ENCODE data around the gene BARHL1.

- TF ChIP-seq FOXK1 (CRISPR knock-in tag; IDR thresholded peaks at IDR 0.05; ENCODE audit: borderline replicate concordance, low read depth) = no peak
- no peak for TF ChIP-seq ZNF709 (CRISPR knock-in tag; IDR thresholded peaks at IDR 0.05)
These were observed 5.3 kb upstream of the BARHL1 start for GRCh38 chr9:132577119-132577518.

All from HepG2 (cell line).